NT2/D1 (cell line): ENCODE measurements around the gene HCFC1.

Source experiments
- DNase-seq: peaks from one replicate; pipeline ENCODE4 v3.0.0-alpha.2; 2011; ENCODE audit warnings: low read depth, low spot score
- H3K27me3 ChIP-seq: 2 replicates; pipeline ENCODE4 v1.6.0; 2011; ENCODE audit warnings: mild to moderate bottlenecking; ENCODE audit not compliant: insufficient read length, insufficient read depth
- H3K36me3 ChIP-seq: 2 replicates; pipeline ENCODE4 v1.6.1; 2011; ENCODE audit warnings: mild to moderate bottlenecking, low read length, mixed read lengths; ENCODE audit not compliant: insufficient read depth, insufficient read length
- H3K4me1 ChIP-seq: 2 replicates; pipeline ENCODE4 v1.5.1; 2011; ENCODE audit not compliant: insufficient read depth, insufficient read length
- H3K4me3 ChIP-seq: 2 replicates; pipeline ENCODE4 v1.5.1; 2011; ENCODE audit warnings: low read depth; ENCODE audit not compliant: insufficient read length
- H3K9ac ChIP-seq: 2 replicates; pipeline ENCODE4 v1.6.0; 2011; ENCODE audit warnings: low read depth; ENCODE audit not compliant: insufficient read length
- H3K9me3 ChIP-seq: 2 replicates; pipeline ENCODE4 v1.5.1; 2011; ENCODE audit warnings: mild to moderate bottlenecking, low read length; ENCODE audit not compliant: insufficient read depth
- SUZ12 ChIP-seq: IDR thresholded peaks from 2 replicates; pipeline ENCODE4 v1.6.1; 2011; ENCODE audit not compliant: insufficient read length, insufficient read depth; ENCODE audit errors: extremely low read depth
- YY1 ChIP-seq: IDR thresholded peaks from 2 replicates; pipeline ENCODE4 v1.6.1; 2011; ENCODE audit not compliant: insufficient read length, insufficient read depth
- ZNF274 ChIP-seq: IDR thresholded peaks from 2 replicates; pipeline ENCODE4 v1.6.1; 2011; ENCODE audit warnings: mild to moderate bottlenecking, low read depth, low read length

The HCFC1 gene

DNA sequence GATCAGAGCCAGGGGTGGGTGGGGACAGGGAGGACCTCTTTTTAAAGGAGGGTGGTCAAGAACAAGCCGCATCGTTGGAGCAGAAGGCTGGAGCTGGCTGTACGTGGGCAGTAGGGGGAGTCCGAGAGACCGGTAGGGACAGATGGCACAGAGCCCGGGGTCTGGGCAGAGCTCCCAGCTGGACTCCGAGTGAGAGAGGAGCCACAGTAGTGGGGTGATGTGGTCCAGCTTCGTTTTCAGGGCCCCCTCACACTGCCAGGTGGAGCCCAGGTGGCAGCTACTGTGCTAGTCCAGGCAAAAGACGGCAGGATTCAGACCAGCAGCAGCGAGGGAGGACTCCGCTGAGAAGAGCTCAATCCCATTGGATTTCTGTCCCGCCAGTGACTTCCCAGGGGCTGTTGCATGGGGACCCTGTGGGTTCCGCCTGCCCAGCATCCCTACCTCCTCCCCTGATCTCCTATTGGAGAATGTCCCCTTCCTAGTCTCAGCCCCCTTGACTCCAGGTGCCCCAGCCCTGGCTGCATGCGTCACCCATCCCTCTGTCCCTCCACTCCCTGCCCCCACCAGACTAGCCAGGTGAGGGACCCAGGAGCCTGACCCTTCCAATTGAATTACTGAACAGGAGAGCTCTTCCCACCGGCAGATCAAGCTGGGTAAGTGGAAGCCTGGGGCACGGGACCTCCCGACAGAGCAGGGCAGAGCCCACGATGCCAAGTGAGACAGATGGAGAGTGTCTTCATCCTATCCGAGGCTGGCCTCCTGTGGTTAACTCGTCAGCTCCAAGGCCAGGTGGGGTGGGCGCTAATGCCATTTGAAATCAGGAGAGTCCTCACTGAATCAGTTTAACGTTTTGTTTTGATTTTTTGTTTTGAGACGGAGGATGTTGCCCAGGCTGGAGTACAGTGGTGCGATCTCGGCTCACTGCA, 48.4 kb downstream of the HCFC1 start:
- H3K9me3 ChIP-seq, result no peaks in the 10 kb centered on the region
- DNase-seq, result no peak
- H3K9ac ChIP-seq, result no peak overlapping the region
- H3K4me1 ChIP-seq, result no peaks in the 10 kb centered on the region
- peaks cover 9% of the 10 kb centered on the region for H3K36me3 ChIP-seq
- no peak overlapping the region for H3K4me3 ChIP-seq
- TF ChIP-seq ZNF274 (no peak), SUZ12 (no peak), YY1 (no peak)
- no peaks in the 10 kb centered on the region for H3K27me3 ChIP-seq

DNA sequence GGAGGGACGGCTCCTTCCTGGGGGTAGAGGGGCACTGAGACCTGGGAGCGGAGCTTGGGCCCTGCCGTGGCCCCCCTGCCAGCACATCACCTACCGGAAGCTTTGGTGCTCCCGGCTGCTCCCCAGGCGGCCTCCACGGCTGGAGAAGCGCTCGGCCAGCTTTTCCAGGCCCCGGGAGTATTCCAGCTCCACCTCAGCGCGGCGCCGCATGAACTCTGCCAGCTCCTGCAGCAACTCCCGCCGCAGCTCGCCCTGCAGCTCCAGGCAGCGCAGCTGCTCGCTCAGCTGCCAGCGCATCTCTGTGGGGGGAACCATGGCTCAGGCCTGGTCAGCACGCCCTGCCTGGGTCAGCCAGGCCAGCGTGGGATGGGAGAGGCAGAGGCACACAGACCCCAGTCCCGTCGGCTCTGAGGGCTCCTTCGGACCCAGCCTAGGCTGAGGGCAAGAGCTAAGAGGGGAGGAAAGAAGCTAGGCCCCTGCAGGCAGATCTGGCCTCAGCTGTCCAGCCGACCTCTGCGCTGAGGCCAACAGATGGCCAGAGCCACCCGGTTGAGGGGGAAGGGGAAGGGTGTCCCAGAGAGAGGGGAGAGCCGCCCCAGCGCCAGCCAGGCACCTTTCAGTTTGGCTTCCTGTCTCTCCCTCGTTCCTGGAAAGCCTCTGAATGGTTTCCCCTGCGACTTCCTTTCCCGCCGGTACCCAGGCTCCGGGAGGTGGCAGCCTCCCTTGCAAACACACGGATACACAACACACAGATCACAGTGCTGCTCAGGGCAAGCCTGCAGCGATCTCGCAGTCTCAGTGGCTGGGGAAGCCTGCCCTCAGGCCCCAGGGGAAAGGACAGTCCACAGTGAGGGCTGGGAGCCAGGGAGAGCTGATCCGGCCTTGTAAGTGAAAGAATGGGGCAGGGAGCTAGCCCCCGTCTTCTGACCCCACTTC, 49.8 kb downstream of the HCFC1 start:
- Histone ChIP-seq H3K9ac (no peak overlapping the region), H3K4me1 (no peaks in the 10 kb centered on the region), H3K36me3 (peaks cover 9% of the 10 kb centered on the region), H3K4me3 (no peak overlapping the region), H3K9me3 (no peaks in the 10 kb centered on the region), H3K27me3 (no peaks in the 10 kb centered on the region)
- TF ChIP-seq YY1 (no peak), SUZ12 (no peak), ZNF274 (no peak)
- DNase-seq, result no peak

DNA sequence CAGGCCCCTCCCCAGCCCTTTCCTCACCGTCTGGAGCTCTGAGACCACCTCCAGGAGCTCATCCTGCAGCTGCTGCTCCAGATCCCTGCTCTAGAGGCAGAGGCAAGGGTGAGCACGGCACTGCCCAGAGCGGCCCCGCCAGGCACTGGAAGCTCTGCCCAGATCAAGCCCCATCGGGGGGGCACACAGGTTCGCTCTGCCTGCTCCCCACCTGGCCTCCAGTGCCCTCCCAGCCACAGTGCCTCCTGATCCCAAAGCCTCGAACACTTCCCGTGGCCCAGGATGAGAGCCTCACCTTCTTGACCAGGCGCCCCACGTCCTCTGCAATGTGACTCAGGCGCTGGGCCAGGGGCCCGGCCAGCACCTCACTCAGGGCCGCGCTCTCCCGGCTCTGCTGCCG, 50.5 kb downstream of the HCFC1 start:
- Histone ChIP-seq H3K4me3 (no peak overlapping the region), H3K36me3 (peaks cover 11% of the 10 kb centered on the region), H3K4me1 (no peaks in the 10 kb centered on the region), H3K27me3 (no peaks in the 10 kb centered on the region), H3K9me3 (no peaks in the 10 kb centered on the region), H3K9ac (no peak overlapping the region)
- no peak for TF ChIP-seq YY1
- TF ChIP-seq SUZ12, result no peak
- TF ChIP-seq ZNF274, result no peak
- DNase-seq, result no peak

DNA sequence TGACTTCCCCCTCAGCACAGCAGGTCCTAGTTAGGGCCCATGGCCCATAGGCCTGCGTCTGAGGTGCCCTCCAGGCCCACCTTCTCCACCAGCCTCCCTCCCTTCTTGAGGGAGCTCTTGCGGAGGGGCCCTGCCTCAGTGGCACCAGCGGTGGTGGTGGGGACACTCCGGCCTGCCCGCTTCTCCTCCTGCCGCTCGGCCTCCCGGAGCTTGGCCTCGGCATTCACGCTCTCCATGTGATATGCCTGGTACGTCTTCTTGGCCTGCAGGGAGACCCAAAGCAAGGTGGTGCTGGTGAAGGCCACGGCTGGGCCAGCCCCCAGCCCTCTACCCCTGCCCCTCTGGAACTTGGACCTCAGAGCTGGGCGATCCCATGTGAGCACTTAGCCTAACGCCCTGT, 51.1 kb downstream of the HCFC1 start:
- Histone ChIP-seq H3K36me3 (peaks cover 14% of the 10 kb centered on the region), H3K4me3 (no peak overlapping the region), H3K9ac (no peak overlapping the region), H3K9me3 (no peaks in the 10 kb centered on the region), H3K27me3 (no peaks in the 10 kb centered on the region), H3K4me1 (no peaks in the 10 kb centered on the region)
- no peak for DNase-seq
- TF ChIP-seq ZNF274, result no peak

DNA sequence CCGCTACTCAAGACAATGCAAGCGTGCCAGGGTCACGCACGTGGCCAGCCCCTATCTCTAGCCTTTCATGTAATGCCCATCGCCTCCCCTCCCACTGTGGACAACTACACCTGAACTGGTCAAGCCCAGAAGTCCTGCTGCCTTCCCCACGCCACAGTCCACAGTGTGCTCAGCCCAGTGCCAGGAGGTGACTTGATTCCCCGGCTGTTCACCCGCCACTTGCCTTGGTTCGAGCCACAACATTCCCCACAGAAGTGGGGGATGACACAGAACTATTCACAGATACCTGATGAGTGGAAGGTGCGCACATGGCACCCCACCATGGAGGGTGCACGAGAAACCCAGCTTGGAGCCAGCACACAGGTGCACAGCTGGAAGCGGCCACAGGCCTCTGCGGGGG, 52.3 kb downstream of the HCFC1 start:
- no peak overlapping the region for H3K4me3 ChIP-seq
- no peak for TF ChIP-seq SUZ12
- no peak overlapping the region for H3K9ac ChIP-seq
- no peaks in the 10 kb centered on the region for H3K4me1 ChIP-seq
- H3K36me3 ChIP-seq, result peaks cover 14% of the 10 kb centered on the region
- H3K9me3 ChIP-seq, result no peaks in the 10 kb centered on the region
- H3K27me3 ChIP-seq, result no peaks in the 10 kb centered on the region
- DNase-seq, result no peak

DNA sequence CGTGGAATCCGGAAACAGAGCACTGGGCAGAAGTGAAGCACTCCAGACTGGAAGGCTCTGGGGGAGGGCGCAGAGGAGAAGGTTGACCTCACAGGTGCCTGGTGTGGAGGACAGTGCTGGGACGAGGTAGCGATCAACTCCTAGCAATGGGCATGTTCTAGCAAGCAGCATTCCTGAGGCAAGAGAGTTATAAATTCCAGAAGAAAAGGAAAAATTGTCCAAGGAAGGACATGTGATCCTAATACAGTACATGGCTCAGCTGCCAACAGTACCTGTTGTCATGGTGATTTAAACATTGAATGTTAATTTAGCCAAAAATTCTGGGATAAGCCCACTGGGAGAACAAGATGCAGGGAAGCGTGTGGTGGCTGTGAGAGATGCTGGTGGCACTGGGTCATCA, 53.7 kb downstream of the HCFC1 start:
- no peaks in the 10 kb centered on the region for H3K4me1 ChIP-seq
- TF ChIP-seq SUZ12, result no peak
- no peak for TF ChIP-seq YY1
- no peak for TF ChIP-seq ZNF274
- no peaks in the 10 kb centered on the region for H3K27me3 ChIP-seq
- no peak overlapping the region for H3K9ac ChIP-seq
- peaks cover 14% of the 10 kb centered on the region for H3K36me3 ChIP-seq
- H3K9me3 ChIP-seq, result no peaks in the 10 kb centered on the region
- DNase-seq, result no peak
- no peak overlapping the region for H3K4me3 ChIP-seq

DNA sequence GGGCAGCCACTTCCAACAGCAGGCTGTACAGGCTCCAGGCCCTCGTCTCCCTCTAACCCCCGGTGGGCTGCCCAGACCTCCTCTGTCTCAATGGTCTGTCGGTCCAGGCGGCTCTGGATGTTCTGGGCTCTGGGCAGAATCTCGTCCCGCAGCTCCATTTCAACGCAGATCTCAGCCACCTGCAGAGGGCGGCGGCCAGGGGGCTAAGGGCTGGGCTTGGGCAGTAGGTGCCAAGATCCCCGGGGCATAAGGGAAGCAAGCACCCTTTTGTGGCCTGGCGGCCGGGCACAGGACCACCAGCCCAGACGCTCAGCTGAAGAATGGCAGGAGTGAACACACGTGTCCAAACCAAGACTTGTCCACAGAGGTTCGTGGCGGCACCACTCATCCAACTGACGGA, 57.9 kb downstream of the HCFC1 start:
- TF ChIP-seq YY1 (no peak), ZNF274 (no peak), SUZ12 (no peak)
- Histone ChIP-seq H3K4me3 (no peak overlapping the region), H3K9ac (no peak overlapping the region)

More for the DNA sequence above, 57.9 kb downstream of the HCFC1 start:
- Histone ChIP-seq H3K36me3 (peaks cover 8% of the 10 kb centered on the region), H3K4me1 (no peaks in the 10 kb centered on the region), H3K9me3 (no peaks in the 10 kb centered on the region), H3K27me3 (no peaks in the 10 kb centered on the region)
- DNase-seq, result no peak
